Measurements from ENCODE around the gene BLOC1S4.

BLOC1S4 gene

GRCh38 chr4:6716958-6717655 lies 1.1 kb downstream of the BLOC1S4 start:
- peak overlapping the region; percentile 90 for H3K27ac ChIP-seq
- POLR2A ChIA-PET (ENCODE audit: low non-redundant PET) = interaction anchor here (0.6 to 0.8 kb wide), 2 partner anchors 168 to 346 kb away, joined by 4 to 7 read pairs; no protein-coding TSS in a partner anchor
- no peak for DNase-seq (ENCODE audit: low spot score)
- TF ChIP-seq CTCF (conservative IDR thresholded peaks at IDR 0.05; ENCODE audit: low read depth) = no peak
- CTCF ChIA-PET = interaction anchor here (0.6 to 1.4 kb wide), 3 partner anchors 27 to 169 kb away, joined by 4 read pairs; no protein-coding TSS in a partner anchor

DNA sequence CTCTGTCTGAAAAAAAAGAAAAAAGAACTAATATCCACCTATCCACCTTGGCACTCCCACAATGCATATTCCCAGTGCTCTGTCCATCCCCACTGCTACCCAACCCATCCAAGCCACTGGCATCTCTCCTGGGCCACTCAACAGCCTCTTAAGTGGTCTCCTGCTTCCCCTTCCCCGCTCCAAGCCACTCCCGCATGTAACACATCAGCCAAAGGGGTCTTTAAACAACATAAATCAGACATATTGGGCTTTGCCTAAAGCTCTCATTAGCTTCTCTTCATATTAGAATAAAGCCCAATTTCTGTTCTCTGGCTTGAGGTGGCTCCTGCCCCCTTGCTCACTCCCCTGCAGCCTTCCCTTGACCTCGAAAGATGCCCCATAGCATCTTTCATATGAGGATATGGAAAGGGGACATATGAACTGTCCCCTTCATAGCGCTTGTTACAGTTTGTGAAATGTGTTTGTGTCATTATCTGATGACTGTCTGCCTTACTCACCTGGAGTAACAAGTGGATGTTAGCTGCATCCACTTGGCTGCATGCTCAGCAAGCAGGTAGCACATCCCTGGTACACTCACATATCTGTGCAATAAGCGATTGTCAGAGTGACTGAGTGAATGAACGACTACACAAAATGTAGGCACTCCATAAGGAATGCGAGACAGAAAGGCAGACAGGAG lies 3.1 kb downstream of the BLOC1S4 start:
- ChIA-PET CTCF (interaction anchor here (0.6 to 1.8 kb wide), 2 partner anchors 155 to 190 kb away, joined by 3 to 20 read pairs; no protein-coding TSS in a partner anchor), POLR2A (ENCODE audit: low non-redundant PET) (no interaction called here)
- no peak for TF ChIP-seq CTCF (conservative IDR thresholded peaks at IDR 0.05; ENCODE audit: low read depth)
- DNase-seq (ENCODE audit: low spot score) = no peak
- H3K27ac ChIP-seq = no peak overlapping the region; the same call in 1 of the 2 replicates

- H3K27ac ChIP-seq = peak overlapping the region; percentile 36
- ChIA-PET CTCF (interaction anchor here (0.6 to 1.8 kb wide), 7 partner anchors 10 to 246 kb away, joined by 3 to 20 read pairs (median 4); no protein-coding TSS in a partner anchor), POLR2A (ENCODE audit: low non-redundant PET) (interaction anchor here (0.7 kb wide), 1 partner anchor 52 kb away, joined by 5 read pairs; no protein-coding TSS in a partner anchor)
- TF ChIP-seq CTCF (conservative IDR thresholded peaks at IDR 0.05; ENCODE audit: low read depth) = no peak
- DNase-seq (ENCODE audit: low spot score) = no peak
Observed at GRCh38 chr4:6719611-6720179, 3.7 kb downstream of the BLOC1S4 start.

DNA sequence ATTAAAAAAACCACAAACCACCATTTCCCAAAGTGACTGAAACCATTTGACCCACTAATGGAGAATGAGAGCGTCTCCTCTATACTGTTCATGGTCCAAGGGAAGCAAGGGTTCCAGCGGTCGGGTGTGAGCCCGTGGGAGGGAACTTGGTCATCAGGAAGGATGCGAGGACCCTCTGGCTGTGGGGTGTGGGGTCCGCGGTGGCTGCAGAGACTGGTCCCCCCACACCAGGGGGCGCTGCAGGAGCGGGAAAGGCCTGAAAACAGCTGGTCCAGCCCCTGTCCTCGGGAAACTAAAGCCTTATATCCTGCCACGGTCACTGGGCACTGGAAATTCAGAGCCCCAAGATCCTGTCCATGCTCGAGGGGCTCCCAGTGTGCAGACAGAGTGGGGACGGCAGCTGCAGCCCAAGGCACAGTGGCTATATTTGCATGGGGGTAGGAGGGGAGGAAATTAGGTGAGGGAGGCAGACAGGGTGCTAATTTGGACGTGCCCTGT lies 4.3 kb downstream of the BLOC1S4 start:
- H3K27ac ChIP-seq = peak overlapping the region; percentile 36
- peak; percentile 90 for TF ChIP-seq CTCF (conservative IDR thresholded peaks at IDR 0.05; ENCODE audit: low read depth)
- peak; percentile 83 for DNase-seq (ENCODE audit: low spot score)
- CTCF ChIA-PET = interaction anchor here (0.6 to 1.8 kb wide), 11 partner anchors 9 to 245 kb away, joined by 3 to 20 read pairs (median 3); no protein-coding TSS in a partner anchor
- POLR2A ChIA-PET (ENCODE audit: low non-redundant PET) = interaction anchor here (0.7 kb wide), 1 partner anchor 51 kb away, joined by 5 read pairs; no protein-coding TSS in a partner anchor

DNA sequence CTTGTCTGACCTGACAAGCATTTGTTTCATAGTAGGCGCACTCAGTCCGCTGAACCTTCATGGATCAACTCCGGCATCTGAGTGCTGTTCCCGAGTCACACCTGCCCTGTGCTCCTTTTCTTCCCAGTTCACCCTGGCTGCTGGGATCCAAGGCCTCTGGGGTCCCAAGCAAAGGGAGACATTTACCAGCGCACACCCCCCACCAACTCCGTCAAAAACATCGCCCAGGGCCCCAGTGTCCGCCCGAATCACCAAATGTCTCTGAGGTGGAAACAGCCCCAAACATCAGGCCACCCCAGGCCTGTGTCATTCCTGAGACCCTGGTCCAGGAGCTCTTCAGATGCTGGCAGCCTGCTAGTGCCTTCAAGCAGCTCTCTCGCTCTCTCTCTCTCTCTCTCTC lies 5.1 kb downstream of the BLOC1S4 start:
- CTCF ChIA-PET = interaction anchor here (0.5 to 0.7 kb wide), 2 partner anchors 12 to 270 kb away, joined by 4 to 6 read pairs; no protein-coding TSS in a partner anchor
- peak overlapping the region; percentile 36 for H3K27ac ChIP-seq
- TF ChIP-seq CTCF (conservative IDR thresholded peaks at IDR 0.05; ENCODE audit: low read depth) = no peak
- no peak for DNase-seq (ENCODE audit: low spot score)
- POLR2A ChIA-PET (ENCODE audit: low non-redundant PET) = no interaction called here

GRCh38 chr4:6722891-6723290 lies 6.9 kb downstream of the BLOC1S4 start:
- no peak overlapping the region for H3K27ac ChIP-seq
- DNase-seq (ENCODE audit: low spot score) = no peak
- TF ChIP-seq CTCF (conservative IDR thresholded peaks at IDR 0.05; ENCODE audit: low read depth) = no peak
- POLR2A ChIA-PET (ENCODE audit: low non-redundant PET) = no interaction called here
- CTCF ChIA-PET = no interaction called here
